ENCODE measurements around the gene UBE2V1.

- TF ChIP-seq GATA2 (IDR thresholded peaks at IDR 0.05; ENCODE audit: low read depth, low read length): no peak
- TF ChIP-seq GATA3 (IDR thresholded peaks at IDR 0.05; ENCODE audit: low read depth, low read length): no peak
Observed at GRCh38 chr20:50067461-50067860, 45.5 kb downstream of the UBE2V1 start.

Data from SH-SY5Y (cell line).